NCI-H2227 (cell line): ENCODE results near the gene PRKCA.

Source experiments
- DNase-seq: peaks from one replicate; lab custom pipeline; 2025; ENCODE audit not compliant: unreplicated experiment; lab: John Stamatoyannopoulos, UW

PRKCA gene

GRCh38 chr17:66817750-66818149 is 515.3 kb downstream of the PRKCA start:
- no peak for DNase-seq

- no peak for DNase-seq
These were observed 517.1 kb downstream of the PRKCA start for GRCh38 chr17:66819466-66819865.

- no peak for DNase-seq
These were observed 519.6 kb downstream of the PRKCA start for GRCh38 chr17:66822009-66822408.

- no peak for DNase-seq
These were observed 524.4 kb downstream of the PRKCA start for GRCh38 chr17:66826856-66827255.

GRCh38 chr17:66829386-66829864 is 527.0 kb downstream of the PRKCA start:
- DNase-seq: no peak

GRCh38 chr17:66829883-66830282 is 527.5 kb downstream of the PRKCA start:
- peak; percentile 43 for DNase-seq

- DNase-seq: peak; percentile 28
These were observed 528.0 kb downstream of the PRKCA start for GRCh38 chr17:66830451-66830850.

GRCh38 chr17:66831383-66832210 is 529.2 kb downstream of the PRKCA start:
- DNase-seq: no peak

- DNase-seq: no peak
These were observed 530.8 kb downstream of the PRKCA start for GRCh38 chr17:66833201-66833600.

GRCh38 chr17:66834426-66834918 is 532.1 kb downstream of the PRKCA start:
- no peak for DNase-seq

- DNase-seq: peak; percentile 73
These were observed 532.6 kb downstream of the PRKCA start, which contains the start of gene CACNG5 for GRCh38 chr17:66834919-66835454. CACNG5 (plus strand) TSS chr17:66835117; CDS start chr17:66877333, 42,216 bp downstream.

- DNase-seq: no peak
These were observed 533.1 kb downstream of the PRKCA start for GRCh38 chr17:66835476-66835875.

GRCh38 chr17:66836063-66837005 is 533.9 kb downstream of the PRKCA start:
- DNase-seq: no peak

- no peak for DNase-seq
These were observed 534.8 kb downstream of the PRKCA start for GRCh38 chr17:66837226-66837625.

GRCh38 chr17:66837885-66838665 is 535.7 kb downstream of the PRKCA start:
- no peak for DNase-seq

GRCh38 chr17:66839616-66840015 is 537.2 kb downstream of the PRKCA start:
- no peak for DNase-seq

- no peak for DNase-seq
These were observed 537.6 kb downstream of the PRKCA start for GRCh38 chr17:66840061-66840460.

- no peak for DNase-seq
These were observed 538.9 kb downstream of the PRKCA start for GRCh38 chr17:66841328-66841727.

GRCh38 chr17:66841744-66842143 is 539.3 kb downstream of the PRKCA start:
- DNase-seq: no peak

GRCh38 chr17:66842505-66842904 is 540.1 kb downstream of the PRKCA start:
- no peak for DNase-seq
